T-helper 2 cell (primary cell): ENCODE results near the gene ZNF18.
A peak's percentile ranks its signal among the peaks of the same experiment; 100 is the strongest.
"Not testable (repeated sequence)": the region's sequence is repeated elsewhere in the genome, so short reads cannot be mapped to it uniquely, and the experiment has no call there.

Source experiments
- DNase-seq, 5 experiments: peaks; one replicate each; pipeline versions ENCODE4 v3.0.0 to v3.0.0-alpha.2; 2012 to 2022

The ZNF18 gene

GRCh38 chr17:11981862-11982261, 15.4 kb downstream of the ZNF18 start:
- DNase-seq, result no peak

GRCh38 chr17:11980813-11981212, 16.5 kb downstream of the ZNF18 start:
- DNase-seq, result no peak

GRCh38 chr17:11979795-11980194, 17.5 kb downstream of the ZNF18 start:
- no peak for DNase-seq

DNA sequence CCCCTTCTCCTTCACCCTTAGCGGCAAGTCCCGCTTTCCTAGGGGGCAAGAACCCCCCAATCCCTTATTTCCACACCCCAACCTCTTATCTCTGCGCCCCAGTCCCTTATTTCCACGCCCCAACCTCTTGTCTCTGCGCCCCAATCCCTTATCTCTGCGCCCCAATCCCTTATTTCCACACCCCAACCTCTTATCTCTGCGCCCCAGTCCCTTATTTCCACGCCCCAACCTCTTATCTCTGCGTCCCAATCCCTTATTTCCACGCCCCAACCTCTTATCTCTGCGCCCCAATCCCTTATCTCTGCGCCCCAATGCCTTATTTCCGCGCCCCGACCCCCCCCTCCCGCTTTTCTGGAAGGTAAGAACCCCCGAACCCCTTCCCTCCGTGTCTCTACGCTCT, 24.5 kb downstream of the ZNF18 start:
- DNase-seq, result not testable (repeated sequence)

DNA sequence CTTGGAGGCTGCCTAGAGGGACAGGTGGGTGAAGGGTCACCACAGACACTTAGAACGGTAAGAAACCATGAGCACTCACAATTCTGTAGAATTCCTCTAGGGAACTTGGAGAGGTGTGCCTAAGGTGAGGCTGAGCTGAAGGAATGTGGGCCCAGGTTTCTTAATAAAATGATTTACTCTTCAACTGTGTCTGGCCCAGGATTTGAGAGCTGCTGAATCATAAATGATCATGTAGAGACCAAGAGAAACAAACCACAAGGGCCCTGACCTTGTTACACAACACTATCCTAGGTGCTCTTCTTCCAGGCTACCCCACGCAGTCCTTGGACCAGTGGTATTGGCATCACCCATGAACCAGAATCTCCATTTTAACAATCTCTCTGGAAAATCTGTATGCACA, 27.7 kb downstream of the ZNF18 start:
- no peak for DNase-seq

DNA sequence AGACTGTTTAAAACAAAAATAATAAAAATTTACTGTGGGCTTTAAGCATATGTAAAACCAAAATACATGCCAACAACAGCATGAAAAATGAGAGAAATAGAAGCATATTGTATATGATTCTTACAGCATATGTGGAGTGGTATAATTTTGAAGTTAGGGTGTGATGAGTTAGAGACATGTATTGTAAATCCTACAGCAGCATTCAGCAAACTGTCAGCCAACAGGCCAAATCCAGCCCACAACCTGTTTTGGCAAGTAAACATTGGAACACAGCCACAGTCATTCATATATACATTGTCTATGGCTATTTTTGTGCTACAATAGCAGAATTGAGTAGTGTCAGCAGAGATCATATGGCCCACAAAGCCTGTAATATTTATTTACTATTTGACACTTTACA, 42.3 kb downstream of the ZNF18 start:
- no peak for DNase-seq

DNA sequence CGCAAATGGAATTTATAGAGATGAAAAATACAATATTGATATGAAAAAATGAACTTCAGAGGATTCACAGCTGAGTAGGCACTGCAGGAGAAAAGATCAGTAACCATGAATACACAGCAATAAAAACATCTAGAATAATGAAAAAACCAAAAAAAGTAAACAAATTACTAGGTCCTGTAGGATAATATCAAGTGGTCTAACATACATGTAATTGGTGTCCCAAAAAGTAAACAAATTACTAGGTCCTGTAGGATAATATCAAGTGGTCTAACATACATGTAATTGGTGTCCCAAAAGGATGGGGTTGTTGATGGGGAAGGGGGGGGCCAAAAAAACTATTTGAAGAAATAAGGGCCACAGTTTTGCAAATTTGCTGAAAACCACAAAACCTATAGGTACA, 43.4 kb downstream of the ZNF18 start:
- DNase-seq, result no peak

GRCh38 chr17:11952610-11953009, 44.7 kb downstream of the ZNF18 start:
- DNase-seq, result no peak

DNA sequence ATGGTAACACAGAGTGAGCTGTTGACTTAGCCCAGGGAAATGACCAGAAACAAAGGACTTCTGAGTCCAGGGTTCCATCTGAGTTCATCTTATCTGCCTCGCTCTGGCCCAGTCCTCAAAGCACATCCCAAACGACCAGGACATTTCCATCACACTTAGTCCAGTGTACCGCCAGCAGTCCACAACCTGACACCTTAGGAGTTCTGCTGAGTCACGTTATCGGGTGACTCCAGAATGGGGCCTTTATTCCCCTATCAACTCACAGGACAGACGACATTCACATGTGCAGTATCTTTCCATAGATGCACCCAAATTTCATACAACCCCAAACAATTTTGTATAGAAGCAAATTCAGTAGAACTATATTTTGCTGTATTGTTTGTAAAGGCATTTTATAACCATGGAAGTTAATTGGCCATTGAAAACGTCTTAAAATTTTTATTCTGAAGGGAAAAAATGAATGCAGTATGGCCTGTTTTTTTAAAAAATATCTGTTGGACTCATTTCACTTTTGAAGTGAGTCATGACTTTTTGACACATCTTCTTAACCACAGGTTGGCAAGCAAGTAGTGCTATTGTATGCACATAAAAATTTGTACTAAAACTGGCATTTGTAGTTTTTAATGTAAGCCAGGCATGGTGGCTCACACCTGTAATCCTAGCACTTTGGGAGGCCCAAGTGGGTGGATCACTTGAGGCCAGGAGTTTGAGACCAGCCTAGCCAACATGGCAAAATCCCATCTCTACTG, 46.3 kb downstream of the ZNF18 start:
- no peak for DNase-seq

DNA sequence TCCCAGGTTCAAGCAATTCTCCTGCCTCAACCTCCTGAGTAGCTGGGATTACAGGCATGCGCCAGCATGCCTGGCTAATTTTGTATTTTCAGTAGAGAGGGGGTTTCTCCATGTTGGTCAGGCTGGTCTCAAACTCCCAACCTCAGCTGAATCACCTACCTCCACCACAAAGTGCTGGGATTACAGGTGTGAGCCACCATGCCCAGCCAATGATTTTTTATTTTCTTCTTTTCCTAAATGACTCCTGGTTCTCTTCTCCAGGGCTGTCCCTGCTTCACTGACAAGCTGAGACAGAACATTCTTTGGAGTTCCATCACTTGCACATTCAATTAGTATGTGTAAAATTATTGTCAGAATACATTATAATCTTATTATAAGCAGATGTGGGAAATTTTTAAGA, 47.7 kb downstream of the ZNF18 start:
- DNase-seq, result not testable (repeated sequence)

- no peak for DNase-seq
These were observed 48.5 kb downstream of the ZNF18 start for GRCh38 chr17:11948789-11949188.

- DNase-seq, result no peak
These were observed 52.7 kb downstream of the ZNF18 start for GRCh38 chr17:11944587-11944986.

DNA sequence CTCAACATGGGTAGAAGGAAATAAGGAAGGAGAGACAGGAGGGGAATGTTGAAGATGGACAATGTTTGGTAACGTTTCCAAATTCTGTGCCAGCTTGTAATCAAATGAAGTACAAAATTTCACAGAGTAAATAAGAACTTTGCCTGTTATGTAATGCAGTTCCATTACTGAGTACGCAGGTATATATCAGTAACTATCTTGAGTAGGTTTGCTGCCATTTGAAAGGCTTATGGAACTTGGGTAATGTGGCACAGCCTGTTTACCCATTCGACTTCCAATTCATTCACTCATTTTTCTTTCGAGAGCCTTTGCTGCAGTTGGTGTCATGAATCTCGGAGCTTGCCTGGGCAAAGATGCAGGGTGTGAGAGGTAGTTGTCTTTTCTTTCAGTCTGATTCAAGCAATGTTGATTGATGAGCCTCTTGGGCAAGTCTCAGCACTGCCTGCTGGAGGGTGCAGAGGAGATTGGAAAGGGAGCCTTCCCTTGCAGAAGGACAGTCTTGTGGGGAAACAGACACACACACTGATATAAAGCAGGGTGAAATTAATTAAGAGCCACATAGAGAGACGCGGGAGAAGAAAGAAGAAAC, 53.4 kb downstream of the ZNF18 start:
- no peak for DNase-seq

- DNase-seq, result not testable (repeated sequence)
These were observed 54.2 kb downstream of the ZNF18 start for GRCh38 chr17:11943086-11943485.

DNA sequence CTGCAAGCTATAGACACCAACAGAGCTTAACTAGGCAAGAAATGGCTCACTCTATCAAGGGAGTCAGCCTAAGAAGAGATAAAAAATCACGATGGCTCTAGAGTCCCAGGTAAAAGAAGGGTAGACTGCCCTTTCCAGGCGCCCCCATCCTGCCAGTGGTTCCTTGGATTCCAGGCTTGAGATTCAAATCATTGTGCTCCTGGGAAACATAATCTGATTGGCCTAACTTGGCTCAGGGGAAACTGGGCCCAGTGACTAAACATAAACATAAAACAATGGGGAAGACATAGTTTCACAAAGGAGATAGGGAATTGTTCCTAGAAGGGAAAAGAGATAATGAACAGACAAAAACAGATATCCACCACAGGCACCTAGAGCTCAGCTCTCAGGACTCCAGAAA, 56.4 kb downstream of the ZNF18 start:
- no peak for DNase-seq

- DNase-seq, result peak in 1 of 5 experiments; percentile 14
These were observed 61.4 kb downstream of the ZNF18 start for GRCh38 chr17:11935734-11936406.

DNA sequence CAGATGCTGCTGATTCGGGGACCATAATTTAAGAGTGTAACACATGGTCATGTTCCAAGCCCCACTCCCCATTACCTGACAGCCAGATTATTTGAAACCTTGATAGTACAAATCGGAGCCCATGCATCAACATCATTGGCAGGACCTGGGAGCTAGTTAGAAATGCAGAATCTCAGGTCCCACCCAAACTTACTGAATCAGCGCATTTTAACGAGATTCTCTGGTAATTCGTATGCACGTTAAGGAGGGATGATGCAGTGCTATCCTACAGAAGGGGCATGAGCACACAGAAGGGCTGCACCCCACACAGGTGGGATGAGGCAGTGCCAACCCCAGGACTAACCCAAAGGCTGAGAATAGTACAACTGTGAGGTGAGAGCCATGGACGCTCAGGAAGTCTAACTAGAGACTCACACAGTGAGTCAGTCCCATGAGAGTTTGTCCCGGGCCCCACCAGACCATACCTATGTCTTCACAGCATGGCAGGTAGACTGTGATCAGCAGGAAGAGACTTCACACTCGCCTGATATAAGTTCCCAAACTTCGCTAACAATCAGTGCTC, 64.9 kb downstream of the ZNF18 start:
- no peak for DNase-seq

GRCh38 chr17:11928436-11928835, 68.8 kb downstream of the ZNF18 start:
- DNase-seq, result no peak
